HG03432 (cell line): ENCODE results near the gene LAMTOR2.
"Not testable (repeated sequence)": the region's sequence is repeated elsewhere in the genome, so short reads cannot be mapped to it uniquely, and the experiment has no call there.

ENCODE experiments used
- ATAC-seq: cut with Tn5 transposase; IDR thresholded peaks from one replicate; pipeline ENCODE4 v1.9.1; 2021; ENCODE audit warnings: mild to moderate bottlenecking, moderate library complexity; ENCODE audit not compliant: unreplicated experiment

Gene LAMTOR2

DNA sequence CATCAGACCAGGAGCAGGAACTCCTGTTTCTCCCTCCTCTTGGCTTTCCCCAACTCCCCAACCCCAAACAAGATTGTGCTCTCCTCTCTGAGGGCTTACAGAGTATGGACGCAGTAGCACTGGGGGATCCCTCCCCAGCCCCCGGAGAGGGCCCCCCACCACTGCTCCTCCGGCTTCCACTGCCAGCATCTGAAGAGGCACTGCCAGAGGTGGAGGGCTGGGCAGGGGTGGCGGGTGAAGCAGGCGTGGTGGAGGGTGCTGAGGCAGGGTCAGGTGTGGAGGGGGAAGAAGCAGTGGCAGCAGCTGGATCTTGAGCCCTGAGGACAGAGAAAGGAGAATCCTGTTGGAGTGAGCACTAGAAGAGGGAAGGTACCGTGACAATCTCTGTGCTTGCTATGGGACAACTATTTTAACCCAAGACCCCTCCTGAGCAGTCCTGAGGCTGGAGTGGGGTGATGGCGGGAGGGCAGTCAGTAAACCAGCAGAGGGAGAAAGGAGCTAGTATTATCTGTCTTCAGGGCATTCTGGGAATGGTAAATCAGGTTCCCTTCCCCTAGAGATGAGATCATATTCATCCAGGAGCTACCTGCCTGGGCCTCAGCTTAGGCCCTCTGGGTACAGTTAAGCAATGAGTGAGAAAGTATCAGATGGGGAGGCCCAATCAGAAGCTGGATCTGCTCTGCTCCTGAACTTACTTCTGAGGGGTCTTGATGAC lies 3.4 kb upstream of the LAMTOR2 start:
- ATAC-seq: no peak

DNA sequence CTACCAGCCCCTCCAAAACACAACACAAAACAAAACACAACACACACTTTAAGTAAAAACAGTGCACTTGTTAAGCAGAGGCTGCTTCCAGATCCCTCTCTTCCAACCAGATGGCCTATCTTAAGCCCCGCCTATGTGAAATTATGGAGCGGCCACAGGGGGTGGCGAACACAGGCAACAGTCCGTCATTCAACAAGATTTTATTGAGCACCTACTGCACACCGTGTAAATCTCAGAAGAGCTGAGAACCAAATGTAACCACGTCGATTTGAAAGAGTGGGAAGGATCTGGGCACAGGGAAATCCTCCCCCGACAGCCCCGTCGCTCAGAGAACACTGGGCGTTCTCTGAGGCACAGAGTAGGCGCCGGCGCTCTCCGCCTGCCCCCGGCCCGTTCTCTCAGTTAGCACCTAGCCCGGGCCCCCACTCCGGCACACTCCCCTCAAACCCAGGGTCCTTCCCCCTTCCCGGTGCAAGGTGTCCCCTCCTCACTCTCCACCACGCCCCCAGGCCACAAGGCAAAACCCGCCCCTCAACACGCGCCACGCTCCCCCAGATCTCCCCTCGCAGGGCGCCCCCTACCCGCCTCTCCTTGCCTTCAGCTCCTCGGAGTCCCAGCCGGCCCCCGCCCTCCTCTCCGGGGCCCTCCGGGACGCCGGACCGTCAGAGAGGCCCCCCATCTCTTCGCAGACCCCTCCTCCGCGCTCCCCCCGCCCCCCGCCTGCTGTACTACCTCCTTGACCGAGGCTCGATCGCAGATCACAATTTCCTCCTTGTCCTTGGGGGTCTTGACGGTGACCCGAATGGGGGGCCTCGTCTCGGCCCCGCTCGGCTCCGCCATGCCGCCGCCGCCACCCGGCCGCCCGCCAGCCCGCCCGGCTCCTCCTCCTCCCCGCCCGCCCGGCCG lies 1.5 kb upstream of the LAMTOR2 start:
- ATAC-seq: peak; percentile 29

DNA sequence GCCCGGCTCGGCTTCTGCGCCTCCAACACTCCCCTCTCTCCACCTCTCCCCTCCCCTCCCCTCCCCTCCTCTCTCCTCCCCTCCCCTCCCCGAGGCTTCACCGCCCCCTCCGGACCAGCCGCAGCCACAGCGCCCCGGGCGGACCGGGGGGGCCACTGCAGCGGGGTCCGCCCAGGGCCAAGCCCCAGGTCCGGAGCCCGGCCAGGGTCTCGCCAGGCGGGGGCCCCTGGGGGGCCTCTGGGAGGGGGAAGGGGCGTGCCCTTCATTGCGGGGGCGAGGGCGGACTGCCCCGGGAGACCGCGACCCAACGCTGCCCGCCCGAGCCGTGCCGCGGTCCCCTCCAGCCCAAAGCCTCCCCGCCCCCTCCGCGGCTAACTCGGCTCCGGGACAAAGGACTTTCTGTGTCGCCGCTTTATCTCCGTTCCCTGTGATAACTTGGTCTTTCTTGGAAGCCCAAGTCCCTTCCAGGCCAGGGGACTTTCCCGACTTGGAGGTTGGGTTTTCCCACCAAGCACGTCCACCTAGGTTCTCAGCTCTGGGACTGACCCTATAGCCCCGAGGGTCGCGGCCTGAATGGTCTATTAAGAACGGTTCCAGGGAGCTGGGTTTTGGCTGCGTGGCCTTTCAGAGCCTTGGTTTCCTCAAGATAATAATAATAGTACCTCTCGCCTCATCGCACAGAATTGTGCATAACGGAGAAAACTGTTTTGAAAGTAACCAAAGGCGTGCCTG lies 648 bp upstream of the LAMTOR2 start, which contains the start of gene UBQLN4:
UBQLN4 (minus strand) TSS at position 31 of the 732 bp plus-strand sequence. CDS start 97 bp downstream, outside the sequence.
- ATAC-seq: peak; percentile 48

DNA sequence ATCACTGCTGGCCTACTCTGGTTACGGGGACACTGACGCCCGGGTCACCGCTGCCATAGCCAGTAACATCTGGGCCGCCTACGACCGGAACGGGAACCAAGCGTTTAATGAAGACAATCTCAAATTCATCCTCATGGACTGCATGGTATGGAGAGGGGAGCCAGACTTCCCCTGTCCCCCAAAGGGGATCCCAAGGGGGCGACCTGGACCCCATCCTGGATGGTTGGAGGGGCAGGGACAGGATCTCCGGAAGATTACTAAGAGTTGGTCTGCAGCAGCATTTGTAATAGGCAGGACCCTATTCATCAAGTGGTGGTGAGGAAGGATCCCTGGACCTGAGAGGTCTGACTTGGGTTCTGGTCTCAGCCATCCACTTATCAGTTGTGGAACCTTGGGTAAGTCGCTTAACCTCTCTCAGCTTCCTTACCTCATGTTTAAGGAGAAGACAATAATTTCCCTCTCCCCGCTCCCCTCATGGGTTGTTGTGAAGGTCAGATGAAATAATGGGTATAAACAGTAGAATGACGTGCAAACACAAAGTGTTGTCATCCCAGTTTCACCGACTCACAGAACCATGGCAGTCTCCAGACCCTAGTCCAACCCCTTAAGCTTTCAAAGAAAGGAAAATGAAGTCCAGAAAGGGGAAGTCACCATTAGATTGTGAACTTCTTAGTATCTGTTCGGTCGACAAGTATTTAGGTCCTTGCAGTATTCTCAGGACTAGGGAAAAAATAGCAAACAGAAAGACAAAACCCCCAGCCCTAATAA lies 883 bp downstream of the LAMTOR2 start:
- no peak for ATAC-seq

DNA sequence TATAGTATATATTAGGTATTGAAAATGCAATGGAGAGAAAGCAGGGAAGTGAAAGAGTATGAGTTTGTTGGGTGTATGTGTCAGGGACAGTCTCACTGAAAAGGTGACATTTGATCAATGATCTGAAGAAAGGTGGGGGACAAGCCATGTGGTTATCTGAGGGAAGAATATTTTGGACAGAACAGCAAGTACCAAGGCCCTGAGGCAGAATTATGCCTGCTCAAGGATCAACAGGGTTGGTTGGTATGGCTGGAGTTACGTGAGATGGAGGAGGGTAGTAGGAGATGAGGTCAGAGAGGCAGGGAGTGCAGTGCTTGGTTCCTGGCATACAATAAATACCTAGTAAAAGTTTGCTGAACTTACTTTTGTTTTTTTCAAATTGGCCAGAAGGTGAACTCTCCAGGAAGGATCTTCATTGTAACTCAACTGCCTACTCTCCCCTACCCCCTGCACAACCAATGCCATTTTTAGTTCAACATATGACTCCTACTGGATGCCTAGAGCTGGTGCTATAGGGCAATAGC lies 1.8 kb downstream of the LAMTOR2 start:
- ATAC-seq: no peak

DNA sequence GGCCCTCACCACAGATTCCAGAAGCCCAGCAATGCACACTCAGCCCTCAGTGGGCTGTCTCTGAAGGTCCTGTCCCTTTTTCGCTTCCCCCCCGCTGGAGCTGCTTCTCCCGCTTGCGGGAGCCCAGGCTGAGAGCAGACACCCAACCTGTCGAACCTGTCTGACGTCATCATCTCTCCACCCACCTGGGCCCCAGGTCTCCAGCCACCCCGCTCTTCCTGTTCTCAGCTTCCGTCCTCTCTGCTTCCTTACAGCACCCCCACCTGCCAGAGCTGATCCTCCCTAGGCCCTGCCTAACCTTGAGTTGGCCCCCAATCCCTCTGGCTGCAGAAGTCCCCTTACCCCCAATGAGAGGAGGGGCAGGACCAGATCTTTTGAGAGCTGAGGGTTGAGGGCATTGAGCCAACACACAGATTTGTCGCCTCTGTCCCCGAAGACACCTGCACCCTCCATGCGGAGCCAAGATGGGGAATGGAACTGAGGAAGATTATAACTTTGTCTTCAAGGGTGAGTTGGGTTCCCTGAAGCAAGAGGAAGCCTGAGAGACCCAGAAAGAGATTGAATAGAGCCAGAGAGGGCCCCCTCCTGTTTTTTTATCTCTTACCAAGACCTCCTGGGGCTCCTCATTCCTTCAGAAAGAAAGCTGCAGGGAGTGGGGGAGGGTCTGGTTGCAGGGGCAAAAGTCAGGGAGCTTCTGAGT lies 6.5 kb downstream of the LAMTOR2 start, which contains the start of gene RAB25:
RAB25 (plus strand) TSS at position 224 of the 700 bp plus-strand sequence; CDS start at position 465, 241 bp downstream.
- ATAC-seq: no peak

DNA sequence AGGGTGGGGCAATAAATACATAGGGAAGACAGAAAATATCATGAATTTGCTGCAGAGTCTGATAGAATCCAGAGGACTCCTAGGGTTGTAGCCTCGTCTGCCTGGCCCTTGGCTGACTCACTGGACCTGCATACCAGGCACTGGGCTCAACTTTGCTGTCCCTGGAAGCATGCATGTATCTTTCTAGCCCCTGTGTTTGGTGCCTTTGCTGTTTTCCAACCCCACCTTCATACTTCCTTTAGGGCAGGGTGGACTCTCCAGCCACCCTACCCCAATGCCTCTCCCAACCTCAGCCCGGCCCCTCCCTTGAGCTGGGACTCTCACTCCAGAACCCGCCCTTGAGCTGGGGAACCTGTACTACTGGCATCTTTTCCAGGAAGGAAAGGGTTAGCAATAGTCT lies 7.6 kb downstream of the LAMTOR2 start:
- ATAC-seq: no peak

DNA sequence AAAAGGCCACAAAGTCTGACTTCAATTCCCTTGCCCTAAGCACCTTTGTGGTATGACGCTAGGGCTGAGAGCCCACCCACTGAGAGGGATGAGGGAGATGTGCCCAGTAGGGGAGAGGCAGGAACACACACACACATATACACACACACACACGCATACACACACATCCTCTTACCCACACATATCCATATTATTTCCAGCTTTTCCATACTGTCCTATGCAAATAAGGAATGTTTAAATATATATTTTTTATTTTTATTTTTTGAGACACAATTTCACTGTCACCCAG lies 9.4 kb downstream of the LAMTOR2 start:
- ATAC-seq: no peak

DNA sequence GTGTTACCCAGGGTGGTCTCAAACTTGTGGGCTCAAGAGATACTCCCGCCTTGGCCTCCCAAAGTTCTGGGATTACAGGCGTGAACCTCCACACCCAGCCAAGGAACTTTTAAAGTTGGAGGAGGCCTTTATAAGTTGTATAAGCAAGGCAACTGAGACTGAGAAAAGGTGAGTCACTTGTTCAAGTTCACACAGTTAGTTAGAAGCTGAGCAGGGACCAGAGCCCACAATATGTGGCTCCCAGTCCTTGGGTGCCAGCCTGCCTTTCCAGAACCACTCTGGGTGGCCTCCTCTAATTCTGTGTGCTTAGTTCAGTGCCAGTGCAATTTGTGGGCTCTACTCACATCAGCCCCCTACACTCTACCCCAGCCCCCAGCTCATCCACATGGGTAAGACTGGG lies 10.0 kb downstream of the LAMTOR2 start:
- no peak for ATAC-seq

DNA sequence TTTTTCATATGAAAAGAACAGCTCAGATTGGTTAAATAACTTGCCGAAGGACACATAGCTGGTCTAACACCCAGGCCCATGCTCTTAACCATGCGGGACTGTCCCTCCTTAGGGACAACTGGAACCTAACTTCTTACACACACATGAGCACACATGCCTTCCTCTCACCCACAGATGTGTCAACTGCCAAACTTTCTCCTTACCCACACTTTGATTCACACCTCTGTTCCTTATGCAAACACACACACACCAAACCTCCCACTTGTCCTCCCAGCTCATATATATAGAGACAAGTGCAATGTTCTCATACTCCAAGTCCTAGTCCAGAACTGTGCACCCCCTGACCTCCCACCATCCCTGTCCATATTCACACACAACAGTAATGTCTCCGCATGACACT lies 10.6 kb downstream of the LAMTOR2 start:
- no peak for ATAC-seq

DNA sequence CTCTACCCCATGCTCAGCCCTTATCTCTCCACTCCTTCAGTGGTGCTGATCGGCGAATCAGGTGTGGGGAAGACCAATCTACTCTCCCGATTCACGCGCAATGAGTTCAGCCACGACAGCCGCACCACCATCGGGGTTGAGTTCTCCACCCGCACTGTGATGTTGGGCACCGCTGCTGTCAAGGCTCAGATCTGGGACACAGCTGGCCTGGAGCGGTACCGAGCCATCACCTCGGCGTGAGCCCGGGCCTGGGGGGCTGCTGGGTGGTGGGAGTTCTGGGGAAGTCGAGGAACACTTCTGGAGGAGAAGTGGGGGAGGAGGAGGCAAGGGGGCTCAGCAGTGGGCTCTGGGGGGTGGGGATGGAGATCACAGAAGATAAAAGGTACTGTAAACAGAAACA lies 11.3 kb downstream of the LAMTOR2 start:
- no peak for ATAC-seq

DNA sequence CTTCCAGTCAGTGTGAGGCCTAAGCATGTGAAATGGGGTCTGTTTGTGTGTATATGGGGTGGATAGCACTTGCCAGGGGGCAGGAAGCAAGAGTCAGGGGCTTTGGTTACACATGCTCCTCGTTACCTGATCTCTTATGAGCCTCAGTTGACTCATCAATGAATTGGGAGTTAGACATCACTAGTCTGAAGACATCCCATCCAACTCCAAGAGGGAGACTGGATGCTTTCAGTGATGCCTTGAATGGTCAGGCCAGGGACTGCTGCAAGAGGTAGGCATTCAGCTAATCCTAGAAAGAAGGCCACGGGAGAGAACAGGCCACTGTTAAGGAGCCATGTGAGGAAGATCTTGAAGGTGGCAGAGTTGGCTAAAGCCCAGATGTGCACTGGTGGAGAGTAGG lies 12.7 kb downstream of the LAMTOR2 start:
- no peak for ATAC-seq

DNA sequence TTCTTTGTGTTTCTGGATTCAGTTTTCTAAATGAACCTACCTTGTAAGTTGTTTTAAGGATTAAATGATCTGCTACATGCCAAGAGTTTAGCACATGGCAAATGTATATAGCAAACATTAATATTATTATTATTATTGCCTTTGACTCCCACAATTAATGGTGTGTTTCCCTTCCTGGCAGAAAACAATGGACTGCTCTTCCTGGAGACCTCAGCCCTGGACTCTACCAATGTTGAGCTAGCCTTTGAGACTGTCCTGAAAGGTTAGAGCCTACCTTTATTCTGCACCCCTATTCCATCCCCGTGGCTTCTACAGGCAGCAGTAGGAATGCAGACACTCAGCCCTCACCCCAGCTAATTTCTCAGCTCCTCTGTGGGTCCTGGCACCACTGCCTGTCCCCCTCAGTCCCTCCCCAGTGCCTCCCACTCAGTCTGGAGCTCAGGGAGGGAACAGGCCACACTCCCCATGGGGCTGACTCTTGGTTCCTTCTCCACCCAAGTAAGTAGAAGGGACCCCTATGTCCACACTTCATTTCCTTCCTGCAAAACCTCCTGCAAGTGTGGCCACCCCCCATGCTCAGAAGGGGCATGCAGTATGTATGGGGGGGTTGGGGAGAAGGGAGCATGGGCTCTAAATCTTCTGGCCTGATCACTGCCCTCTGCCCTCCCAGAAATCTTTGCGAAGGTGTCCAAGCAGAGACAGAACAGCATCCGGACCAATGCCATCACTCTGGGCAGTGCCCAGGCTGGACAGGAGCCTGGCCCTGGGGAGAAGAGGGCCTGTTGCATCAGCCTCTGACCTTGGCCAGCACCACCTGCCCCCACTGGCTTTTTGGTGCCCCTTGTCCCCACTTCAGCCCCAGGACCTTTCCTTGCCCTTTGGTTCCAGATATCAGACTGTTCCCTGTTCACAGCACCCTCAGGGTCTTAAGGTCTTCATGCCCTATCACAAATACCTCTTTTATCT lies 15.2 kb downstream of the LAMTOR2 start:
- ATAC-seq: no peak

DNA sequence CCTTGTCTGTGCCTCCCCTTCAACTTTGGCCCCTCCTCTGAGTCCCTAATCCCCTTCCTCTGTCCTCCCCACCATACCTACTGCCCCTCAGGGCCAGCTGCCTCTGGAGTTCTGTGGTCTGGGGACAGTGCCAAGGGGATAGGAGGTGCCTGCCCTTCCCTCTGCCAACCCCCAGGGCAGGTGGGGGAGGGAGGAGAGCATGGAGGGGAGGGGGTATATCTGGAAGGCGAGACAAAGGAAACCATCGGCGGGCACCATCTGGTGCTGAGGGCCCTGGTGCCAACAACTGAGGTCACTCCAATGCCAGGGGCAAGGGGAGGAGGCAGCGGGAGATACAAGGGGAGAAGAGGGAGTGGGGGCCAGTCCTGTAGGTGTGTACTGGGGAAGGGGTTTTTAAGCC lies 16.0 kb downstream of the LAMTOR2 start:
- no peak for ATAC-seq

DNA sequence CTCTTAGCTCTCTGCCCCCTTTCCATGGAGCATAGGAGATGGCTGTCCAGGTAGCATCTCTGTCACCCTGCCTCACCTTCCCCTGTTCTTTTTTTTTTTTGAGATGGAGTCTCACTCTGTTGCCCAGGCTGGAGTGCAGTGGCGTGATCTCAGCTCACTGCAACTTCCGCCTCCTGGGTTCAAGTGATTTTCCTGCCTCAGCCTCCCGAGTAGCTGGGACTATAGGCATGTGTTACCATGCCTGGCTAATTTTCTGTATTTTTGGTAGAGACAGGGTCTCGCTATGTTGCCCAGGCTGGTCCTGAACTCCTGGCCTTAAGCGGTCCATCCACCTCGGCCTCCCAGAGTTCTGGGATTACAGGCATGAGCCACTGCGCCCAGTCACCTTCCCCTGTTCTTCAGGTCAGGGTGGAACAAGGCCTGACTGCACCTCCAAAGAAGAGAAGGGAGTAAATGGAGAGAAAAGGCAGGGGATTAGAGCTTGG lies 16.8 kb downstream of the LAMTOR2 start:
- not testable (repeated sequence) for ATAC-seq

DNA sequence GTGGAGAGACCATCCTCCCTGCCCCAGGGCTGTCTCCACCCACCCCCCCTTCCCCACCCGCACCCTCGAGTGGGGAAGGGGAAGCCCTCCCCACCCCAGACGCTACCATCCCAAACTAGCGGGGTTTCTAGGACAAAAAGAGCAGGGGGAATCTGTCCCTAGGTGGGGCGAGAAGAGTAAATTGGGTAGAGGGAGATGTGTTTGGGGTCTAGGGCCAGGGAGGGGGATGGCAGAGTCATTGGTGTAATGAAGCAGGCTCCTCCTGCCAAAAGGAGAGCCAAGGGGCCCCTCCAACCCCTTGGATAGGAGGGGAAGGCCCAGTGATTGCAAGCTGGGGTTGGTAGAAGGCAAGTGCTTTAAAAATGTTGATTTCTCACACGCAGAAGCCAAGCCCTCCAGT lies 17.7 kb downstream of the LAMTOR2 start:
- no peak for ATAC-seq

DNA sequence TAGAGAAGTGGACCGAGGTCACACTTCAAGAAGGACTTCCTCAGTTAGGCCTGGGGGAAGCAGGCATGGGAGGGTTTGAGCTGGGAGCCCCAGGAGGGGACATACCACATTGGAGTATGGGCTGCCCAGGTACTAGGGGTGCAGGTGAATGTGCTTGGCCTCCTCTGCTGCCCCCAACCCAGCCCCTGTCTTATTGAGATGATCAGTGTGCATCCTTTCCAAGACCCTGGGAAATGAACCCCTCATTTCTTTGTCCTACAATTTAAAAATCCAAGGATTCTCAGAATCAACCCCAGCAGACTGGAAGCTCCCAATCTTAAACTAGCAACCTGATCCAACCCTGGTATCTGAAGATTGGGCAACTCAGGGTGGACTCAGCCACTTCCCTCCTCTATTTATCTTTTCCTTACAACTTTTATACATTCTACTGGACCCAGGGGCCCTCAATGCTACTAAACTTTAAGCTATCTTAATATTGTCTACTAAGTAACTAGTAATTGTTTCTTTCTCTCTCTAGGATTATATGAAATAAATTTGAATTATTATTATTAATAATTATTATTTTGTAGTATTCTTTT lies 18.6 kb downstream of the LAMTOR2 start:
- ATAC-seq: no peak

DNA sequence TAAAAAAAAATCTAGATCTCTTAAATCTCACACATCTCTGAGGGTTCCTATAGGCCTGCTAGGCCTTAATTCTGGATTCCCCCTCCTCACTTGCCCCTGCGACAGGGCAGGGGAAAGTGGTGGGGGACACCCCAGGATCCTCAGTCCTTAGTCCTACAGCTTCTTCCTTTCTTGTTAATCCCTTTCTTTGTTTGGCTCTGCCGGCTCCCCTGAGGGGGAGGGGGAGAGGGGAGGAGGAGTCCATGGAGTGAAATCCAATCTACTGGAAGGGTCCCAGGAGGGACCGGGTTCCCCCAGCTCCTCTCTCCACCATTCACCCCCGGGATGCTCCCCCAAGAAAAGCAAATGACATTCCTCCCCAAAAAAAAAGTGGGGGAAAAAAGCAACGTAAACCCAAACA lies 19.2 kb downstream of the LAMTOR2 start:
- no peak for ATAC-seq
